GM21447 (cell line): ENCODE data around the gene NOS3.

ENCODE experiments used
- ATAC-seq: cut with Tn5 transposase; IDR thresholded peaks from one replicate; pipeline ENCODE4 v1.9.1; 2021; ENCODE audit not compliant: unreplicated experiment

The NOS3 gene

DNA sequence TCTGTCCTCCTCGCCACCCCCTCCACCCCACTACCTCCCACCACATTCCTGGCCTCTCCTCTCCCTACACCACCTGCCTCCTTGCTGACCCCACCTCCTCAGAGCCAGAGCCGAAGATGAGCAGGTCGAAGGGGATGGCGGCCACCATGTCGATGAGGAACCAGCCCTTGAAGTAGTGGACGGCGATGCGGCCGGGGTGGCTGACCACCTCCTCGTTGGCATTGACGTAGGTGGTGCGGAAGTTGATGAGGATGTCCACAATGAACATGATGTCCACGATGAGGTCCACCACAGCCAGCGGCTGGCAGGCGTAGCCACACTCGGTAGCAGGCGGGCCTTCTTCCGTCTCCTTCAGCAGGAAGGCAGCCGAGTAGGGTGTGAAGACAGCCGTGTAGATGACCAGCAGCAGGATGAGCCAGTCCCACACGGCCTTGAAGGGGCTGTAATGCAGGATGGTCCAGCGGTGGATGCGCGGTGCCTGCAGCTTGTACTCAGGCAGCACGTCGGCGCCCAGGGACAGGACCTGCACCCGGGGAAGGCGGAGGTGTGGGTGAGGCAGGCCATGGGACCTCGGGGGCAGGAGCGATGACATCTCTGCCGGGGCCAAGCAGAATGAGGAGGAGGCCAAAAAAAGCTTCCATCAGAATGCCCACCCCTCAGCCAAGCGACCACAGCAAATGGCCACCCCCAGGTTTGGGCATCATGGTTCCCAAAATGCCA, 38.3 kb upstream of the NOS3 start:
- ATAC-seq: no peak

DNA sequence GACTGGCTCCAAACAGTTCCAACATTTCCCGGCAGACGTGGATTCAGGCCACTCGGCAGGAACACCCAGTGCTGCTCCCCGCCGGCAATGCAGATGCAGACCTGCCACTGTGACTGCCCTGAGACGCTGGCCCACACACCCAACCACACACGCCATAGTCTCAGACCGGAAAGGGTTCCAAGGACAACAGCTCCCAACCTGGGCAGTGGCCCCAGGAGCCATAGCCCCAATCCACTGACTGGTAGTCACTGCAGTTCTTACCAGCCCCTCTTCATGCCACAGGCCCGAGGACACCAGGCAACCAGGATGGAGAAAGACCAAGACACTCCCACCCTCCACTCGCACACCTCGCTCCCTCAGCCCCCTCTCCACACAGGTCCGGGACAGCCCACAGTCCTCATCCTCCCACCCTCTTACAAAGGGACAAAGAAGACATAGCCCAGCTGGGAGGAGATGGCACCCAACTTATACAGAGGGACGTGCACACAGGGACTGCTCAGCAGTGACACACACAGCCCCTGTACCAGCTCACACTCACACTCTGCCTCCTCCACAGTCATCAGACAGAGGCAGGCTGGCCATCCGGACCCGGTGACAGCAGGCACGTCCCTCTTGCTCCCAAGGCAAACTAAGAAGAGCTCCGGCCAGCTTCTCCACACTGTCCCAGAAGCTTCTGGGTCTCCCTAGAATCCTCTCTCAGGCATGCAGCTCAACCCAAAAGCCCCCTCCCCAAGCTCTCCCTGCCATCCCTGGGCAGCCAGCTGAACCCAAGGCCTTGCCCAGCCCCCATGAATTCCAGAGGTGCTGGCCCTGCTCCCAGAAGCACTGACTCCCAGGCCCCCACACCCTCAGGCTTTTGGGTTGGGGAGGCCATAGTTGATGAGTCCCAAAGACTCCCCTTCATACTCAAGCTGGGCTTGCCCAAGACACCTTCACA, 37.5 kb upstream of the NOS3 start:
- ATAC-seq: no peak

DNA sequence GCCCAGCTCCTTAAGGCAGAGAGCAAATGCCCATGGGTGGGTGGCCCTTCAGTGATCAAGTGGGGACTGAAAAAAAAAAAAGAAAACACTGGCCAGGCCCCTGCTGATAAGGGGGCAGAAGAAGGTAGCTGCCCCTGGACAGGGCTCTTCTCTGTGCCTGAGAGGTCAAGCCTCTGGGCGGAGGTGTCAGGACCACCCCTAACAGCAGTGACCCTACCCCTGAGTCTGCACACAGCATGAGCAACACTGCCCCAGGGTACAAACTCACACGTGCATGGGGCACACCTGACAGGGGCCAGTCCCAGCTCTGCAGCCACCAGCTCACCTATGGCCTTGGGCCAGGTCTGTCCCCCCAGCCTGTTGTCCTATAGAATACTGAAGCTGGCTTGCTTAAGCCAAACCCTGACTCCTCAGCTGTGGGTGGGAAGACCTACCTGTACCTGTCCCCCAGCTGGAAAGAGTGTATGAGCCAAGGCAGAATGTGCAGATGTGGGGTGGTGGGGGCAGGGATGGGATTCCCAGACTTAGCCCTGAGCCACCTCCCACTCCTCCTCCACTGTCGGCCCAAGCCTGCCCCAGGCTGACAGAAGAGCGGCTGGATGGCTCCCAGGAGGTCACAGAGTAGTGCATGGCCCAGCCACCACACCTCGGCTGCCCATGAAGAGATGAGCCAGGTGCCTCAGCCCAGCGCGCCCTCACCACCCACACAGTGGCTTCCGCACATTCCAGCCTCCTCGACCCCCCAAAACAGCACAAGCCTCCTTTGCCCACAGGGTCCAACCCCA, 36.4 kb upstream of the NOS3 start:
- ATAC-seq: no peak

DNA sequence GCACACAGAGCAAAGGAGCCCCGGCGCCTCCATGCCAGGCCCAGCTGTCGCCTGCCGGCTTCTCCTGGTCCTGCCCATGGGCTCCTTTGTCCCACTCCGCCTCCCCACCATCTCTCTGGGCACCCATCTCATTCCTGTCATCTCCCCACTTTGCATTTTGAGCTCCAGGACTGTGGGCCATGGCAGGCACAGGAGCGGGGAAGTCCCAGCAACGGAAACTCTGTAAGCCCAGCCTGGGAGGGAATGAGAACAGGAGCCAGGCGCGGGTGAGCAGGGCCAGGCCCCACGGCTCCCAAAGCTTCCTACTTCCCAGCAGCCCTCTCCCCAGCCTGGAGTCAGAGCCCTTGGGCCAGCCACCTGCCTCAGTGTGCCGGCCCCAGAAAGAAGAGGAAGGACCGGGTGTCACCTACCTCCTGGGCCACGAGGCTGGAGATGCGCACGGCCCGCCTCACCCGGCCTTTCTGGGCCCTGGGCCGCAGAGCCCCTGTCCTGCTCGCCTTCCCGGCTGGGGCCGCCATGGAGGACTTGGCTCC, 35.8 kb upstream of the NOS3 start:
- no peak for ATAC-seq

DNA sequence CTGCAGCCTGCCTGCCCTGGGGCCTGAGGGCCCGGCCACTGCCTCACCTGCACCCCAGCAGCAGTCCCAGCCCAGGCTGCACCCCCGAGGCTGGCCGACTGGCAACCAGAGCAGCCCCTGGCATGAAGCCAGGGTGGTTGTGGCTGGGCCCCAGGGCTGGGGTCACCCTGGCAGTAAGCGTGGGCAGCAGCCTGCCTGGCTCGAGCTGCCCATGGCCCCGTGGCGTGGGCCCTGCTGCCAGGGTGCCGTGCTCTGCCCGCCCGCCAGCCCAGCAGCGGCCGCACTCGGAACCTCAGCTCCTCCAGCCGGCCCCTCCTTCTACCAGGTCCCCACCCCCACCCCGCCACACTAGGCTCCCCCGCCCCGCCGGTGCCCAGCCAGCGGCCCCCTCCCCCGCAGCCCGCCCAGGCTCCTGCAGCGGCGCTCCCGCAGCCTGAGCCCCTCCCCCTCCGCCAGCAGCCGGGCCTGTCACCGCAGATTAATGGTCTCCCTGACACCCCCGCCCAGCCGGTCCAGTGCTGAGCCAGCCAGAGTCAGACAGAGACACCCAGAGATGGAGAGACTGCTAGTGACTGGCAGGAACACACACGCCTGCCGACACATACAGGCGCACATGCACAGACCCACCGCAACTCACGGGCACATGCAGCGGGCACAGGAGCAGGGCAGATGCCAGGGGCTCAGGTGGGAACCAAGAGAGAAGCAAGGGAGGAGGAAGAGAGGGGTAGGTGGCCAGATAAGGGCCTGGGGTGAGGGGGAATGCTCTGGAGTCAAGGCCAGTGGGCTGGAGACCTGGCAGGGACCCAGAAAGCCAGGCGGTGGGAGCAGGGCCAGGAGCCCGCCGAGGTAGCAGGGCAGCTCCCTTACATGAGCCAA, 35.1 kb upstream of the NOS3 start:
- no peak for ATAC-seq

DNA sequence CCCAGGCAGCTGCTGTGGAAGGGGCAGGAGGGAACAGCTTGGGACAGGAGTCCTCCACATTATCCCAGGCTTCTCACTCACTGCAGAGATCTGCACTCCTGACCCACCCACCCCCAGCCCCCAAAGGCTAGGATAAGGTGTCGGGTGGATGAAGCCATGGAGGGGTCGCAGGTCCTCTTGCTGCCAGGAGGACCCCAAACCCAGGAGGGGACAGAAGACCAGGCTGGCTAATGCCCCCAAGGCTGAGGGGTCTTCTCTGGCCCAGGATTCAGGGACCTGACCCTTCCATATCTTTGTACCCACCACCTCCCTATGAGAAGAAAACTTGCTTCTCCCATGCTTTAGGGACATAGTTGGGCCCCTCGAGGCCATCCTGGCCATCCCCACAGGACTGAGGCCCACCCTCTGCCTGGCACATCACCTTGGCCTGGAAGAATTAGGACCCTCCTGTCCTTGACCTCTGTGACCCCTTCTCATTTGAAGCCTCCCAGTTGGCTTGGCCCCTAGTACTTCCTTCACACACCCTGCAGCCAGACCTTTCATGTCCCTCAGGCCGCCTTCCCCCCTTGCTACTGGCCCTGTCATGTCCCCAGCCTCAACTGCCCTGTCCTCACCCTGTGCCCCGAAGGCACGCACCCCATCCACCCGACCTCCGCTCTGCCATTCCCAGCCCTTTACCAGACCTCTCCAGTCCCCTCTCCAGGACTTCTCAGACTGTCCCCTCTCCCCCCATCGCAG, 34.3 kb upstream of the NOS3 start:
- ATAC-seq: no peak

DNA sequence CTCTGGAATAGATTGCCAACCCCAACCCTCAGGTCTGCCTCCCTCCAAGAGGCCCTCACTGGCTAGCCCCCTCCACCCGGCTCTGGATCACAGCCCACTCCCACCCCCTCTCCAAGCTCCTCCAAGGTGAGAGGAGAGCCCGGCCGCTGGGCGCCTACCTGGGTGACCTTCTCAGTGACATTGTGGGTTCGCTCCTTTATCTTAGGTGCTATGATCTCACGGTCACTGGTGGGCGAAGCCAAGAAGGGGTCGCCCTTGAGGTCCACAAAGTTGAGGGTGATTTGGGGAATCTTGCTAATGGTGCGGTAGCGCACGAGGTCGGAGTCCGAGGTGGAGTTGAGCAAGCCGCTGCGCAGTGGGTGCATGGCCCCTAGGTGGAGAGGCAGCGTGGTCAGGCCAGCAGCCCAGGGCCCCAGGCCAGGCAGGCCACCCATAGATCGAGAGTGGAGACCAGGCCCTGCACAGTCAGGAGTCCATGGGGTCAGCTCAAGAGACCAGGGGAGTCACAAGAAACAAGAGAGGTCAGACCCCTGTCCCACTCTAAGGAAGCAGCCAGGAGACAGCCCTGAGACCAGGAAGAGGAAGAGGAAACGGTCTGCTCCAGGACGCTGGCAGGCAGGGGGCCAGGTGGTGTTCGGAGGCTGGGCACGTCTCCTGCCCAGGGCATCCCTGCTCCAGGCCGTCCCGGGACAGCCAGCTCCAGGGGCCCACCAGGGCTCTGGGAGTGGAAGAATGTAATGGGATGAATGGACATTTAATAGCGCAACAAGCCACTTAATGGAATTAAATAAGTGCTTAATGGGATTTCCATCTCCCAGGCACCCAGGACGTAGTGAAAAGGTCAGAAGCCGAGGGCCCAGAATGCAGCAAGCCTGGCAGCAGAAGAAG, 33.4 kb upstream of the NOS3 start:
- no peak for ATAC-seq

DNA sequence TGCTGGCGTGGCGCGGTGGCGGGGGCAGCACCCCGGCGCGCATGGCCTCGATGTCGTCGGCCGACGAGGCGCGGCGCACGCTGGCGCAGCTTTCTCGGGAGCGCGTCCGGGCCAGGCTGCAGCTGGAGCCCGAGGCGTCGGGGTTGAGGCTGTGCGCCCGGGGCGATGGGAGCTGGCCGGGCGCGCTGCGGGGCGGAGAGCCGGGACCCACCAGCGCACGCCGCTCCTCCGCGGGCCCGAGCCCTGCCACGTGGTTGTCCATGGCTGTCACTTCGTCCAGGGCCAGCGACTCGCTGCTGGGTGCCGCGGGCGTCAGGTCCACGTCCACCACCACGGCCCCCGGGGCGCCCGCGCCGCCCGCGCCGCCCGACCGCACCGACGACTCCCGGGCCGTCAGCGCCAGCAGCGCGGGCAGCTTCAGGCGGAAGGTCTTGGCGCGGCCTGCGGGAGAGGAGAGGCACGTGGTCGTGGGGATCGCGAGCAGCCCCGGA, 32.7 kb upstream of the NOS3 start:
- ATAC-seq: no peak

DNA sequence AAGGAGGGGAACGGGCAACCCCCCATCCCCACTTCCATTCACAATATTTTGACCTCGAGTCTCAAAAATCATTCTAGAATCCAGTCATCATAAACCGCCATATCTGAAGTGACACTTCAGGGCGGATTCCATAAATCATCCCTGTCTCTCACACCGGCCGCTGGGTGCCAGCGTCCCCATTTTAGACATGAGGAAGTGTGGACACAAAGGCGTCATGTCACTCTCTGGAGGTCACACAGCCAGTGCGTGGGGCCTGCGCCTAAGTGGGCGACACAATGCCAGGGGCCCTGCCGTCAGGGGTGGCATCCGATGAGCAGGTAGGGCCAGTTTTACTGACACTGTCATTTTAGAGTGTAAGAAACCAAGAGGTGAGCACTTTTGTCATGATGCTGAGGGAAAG, 32.2 kb upstream of the NOS3 start:
- no peak for ATAC-seq

DNA sequence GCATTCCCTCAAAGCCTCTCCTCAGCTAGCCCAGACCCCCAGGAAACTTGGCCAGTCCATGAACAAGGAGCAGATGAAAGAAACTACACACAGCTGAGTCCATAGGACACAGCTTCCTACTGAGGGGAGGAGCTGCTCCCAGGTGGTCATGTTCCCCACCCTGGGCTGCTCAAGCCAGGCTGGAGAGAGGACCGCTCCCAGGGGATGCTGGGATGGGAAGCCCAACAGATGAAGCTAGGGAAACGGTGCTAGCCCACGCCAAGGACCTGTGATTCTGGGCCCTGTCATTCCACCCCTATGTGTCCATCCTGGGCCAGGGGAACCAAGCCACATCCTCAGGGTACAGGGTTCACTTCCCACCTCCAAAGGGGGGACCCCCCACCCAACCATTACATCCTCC, 31.7 kb upstream of the NOS3 start:
- no peak for ATAC-seq

DNA sequence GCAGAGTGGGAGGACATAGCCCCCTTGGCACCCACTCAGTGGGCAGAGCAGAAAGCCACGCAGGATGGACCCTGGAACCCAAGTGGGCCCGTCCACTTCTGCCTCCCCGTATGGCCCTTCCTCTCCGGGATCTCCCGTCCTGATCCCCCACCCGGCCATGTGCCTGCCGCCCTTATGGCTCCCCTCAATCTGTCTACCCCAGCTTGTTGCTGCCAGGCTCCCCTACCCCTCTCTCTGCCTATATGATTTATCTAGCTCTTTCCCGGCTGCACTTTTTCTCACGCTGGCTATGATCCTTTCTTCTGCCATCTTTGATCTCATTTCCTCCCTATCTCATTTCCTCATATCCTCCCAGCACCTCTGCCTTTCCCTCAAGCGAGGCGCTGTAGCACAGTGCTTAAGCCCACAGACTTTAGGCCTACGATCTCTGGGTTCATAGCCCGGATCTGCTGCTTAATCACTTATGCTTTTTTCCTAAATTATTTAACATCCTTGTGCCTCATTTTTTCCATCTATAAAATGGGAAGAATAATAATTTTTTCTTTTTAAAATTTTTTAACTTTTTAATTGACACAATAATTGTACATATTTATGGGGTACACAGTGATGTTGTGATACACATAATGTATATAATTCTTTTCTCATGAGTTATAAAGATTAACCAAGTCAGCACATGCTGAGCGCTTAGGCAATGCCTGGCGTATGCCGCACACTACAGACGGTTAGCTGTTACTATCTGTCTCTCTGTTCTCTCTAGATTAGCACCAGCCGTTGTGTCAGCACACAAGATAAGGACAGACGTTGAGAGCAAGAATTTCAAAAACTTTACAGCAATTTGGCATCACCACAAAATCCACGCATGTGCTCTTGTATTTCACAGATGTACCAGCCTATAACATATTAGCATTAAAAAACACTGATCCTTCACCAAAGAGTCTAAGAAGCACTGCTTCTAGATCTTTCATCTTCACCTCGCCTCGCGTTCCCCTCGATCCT, 30.8 kb upstream of the NOS3 start:
- ATAC-seq: no peak

DNA sequence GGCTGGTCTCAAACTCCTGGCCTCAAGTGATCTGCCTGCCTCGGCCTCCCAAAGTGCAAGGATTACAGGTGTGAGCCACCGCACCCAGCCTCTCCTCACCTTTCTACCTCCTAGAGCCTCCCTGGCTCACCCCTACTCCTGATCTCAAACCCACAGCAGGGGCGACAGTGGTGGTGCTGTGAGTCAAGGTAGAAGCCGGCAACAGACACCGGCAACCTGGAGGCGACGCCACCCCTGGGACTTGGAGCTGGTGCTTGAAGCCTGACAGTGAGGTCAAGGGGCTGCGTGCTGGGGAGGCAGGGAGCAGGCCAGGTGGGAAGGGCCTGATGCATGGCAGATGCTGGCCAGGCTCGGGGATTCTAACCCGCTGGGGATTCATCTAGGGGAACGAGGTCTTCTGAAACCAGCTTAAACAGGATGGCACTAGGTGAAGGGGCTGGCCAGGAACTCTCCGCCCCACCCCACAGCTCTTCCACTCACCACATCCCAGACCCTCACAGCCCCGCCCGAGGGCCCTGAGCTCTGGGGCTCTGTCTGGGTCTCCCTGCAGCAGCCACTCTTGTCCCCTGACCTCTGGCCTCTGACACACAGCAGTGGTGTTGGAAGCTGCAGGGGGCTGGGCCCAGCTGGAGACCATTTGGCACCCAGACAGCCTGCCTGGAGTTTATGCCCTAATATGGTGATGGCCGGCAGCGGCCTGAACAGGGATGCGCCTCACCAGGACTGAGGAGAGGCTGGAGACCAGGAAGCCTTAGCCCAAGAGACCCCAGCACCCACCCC, 29.1 kb upstream of the NOS3 start:
- no peak for ATAC-seq

DNA sequence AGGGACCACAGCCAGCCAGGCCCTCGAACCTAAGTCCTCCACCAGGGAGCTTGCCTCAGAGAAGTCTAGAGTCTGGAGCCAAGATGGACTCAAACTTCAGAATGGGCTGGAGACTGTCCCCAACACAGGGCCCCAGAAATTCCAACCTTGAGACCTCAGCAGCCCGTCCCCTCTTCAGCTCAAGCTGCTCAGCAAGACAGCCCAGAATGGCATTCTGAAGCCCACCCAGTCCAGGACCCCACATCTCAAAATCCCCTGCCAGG, 28.6 kb upstream of the NOS3 start:
- no peak for ATAC-seq

DNA sequence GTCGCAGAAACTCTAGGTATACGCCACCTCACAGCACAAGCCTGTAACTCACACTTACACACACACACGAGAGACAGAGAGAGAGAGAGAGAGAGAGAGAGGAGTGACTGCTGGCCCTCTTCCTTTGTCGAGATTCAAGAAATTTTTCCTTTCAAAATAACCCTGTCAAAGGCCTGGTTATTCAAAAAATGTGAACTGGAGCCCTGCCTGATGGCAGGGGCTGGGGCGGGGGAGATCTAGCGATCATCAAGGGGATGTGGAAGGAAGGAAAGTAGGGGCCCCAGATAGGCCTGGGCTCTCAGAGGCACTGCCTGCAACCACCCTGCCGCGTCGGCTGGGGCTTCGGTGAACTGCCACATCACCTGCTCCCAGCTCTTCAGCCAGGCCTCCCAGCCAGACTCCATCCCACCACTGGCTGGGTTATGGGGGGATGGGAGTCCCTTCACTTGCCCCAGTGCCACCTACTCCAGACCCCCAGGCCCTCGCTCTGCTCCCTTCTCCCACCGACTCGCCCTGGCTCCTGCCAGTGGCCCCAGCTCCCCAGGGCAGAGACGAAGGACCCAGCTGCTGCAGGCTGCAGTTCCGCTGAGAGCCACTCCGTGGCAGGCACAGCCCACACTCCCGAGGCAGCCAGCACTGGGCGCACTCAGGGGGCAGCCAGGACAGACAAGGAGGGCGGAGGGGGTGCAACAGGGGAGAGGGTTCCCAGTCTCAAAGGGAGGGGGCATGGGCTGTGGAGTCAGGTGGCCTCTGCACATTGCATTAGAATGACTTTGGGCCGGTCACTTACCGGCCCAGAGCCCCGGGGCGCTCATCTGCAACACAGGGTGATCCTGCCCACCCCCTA, 28.0 kb upstream of the NOS3 start:
- ATAC-seq: peak; percentile 83

DNA sequence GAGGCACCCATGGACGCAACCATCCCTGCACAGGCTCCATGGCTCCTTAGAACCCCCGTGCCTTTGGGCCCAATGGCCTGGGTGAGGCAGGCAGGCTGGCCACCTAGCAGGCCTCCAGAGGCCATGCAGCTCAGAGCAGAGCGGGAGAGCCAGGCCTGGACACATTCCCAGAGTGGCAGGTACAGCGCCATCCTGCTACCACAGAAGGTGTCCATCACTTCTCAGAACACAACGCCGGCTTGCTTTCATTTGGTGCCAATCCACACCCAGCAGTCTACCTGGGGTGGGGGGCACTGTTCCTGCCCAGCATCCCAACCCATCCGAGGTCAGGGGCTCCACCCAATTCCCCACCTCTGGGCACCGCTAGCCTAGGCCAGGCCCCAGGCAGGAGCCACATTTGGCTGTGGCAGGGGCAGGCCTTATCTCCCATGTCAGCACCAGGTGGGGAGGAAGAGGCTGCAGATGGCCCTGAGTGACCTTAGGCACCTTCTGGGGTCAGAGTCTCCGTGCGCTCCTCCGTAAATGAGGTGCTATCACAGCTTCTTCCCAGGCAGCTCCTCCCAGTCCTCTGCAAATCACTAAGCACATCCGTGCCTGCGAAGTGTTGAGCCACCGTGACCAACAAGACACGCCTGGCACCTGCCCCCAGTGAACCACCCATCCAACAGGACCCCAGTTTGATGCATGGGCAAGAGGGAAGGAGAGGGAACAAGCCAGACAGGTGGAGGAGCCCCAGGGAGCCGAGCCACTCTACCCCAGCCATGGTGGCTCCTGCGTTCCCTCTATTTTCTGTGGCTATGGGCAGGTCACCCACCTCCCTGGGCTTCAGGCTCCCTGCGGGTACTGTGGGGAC, 26.9 kb upstream of the NOS3 start:
- ATAC-seq: no peak
